ENCODE measurements around the gene RRP15. TPM values are rescaled to one million over a fixed set of nuclear protein-coding genes. Genes with fewer than 3 reads are reported as not detected.

The RRP15 gene
- total RNA-seq, 2 donors from 2014 or later = 24.9 to 27.3 TPM

DNA sequence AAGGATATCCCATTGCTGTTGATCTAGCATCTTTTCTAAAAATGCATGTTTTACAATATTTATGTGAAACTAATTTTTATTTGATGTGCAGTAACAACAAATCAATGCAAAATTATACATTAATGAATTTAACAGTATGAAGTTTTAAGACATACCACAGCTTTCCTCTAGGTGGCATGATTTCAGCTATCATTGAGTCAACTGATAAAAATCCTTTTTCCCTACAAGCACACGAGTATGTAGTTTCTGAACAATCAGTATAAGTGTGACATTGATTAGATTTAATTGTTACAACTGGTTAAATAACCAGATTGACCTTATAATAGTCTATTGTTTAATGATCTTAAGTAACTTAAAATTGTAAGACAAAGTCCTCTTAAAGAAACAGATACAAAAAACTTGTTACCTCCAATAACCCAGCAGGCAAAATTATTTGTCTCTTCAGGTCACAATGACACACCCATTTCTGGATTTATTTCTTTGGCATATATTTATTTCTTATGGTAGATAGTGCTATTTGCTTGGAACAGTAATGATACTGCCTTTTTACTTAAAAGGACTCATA lies 54.3 kb downstream of the RRP15 start:
- H3K27ac ChIP-seq (ENCODE audit: low read depth, low read length) = no peak overlapping the region

DNA sequence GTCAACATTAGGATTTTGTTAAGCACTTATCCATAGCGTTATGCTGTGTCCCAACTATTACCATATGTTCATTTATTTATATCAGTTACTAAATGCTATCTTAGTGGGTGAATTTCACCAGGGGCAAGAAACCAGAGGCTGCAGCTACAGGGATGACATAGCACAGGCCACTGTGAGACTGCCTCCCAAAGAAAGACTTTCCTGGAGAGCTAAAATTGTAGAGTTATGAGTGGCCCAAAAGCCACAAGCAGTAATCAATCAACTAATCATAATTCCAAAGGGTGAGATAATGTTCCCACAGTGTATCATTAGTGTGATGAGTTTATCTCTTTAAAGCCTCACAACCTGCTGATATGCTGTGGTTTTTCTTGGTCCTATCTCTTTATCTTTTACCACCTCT lies 56.2 kb downstream of the RRP15 start:
- Histone ChIP-seq H3K36me3 (ENCODE audit: control insufficient read depth, insufficient read depth, low read length) (peaks cover 5% of the 10 kb centered on the region), H3K27me3 (ENCODE audit: control insufficient read depth, insufficient read depth, low read length, poor library complexity, severe bottlenecking) (peaks cover 43% of the 10 kb centered on the region), H3K9ac (ENCODE audit: extremely low read depth, low read length, poor library complexity, severe bottlenecking) (no peak overlapping the region), H3K4me1 (ENCODE audit: control insufficient read depth, insufficient read depth, low read length) (peaks cover 13% of the 10 kb centered on the region), H3K4me3 (ENCODE audit: low read length) (no peak overlapping the region), H3K9me3 (ENCODE audit: control insufficient read depth, low read length) (peaks cover 8% of the 10 kb centered on the region), H3K27ac (ENCODE audit: low read depth, low read length) (no peak overlapping the region)
- peaks cover 5% of the 10 kb centered on the region for H3K27me3 Mint-ChIP-seq (ENCODE audit: insufficient read depth)
- H3K27ac Mint-ChIP-seq = no peak overlapping the region
- H3K9me3 Mint-ChIP-seq = no peaks in the 10 kb centered on the region
- peaks cover 31% of the 10 kb centered on the region for H3K4me1 Mint-ChIP-seq
- 100% methylated on average over 1 of the region's 1 CpG; no CpG with 5 or more reads in 1 of the 2 experiments for WGBS, 2 experiments (ENCODE audit: insufficient coverage in 1 of 2, insufficient read length in 1 of 2)
- H3K4me3 Mint-ChIP-seq = no peak overlapping the region
- no peak for DNase-seq
- TF ChIP-seq, protein P1, sequence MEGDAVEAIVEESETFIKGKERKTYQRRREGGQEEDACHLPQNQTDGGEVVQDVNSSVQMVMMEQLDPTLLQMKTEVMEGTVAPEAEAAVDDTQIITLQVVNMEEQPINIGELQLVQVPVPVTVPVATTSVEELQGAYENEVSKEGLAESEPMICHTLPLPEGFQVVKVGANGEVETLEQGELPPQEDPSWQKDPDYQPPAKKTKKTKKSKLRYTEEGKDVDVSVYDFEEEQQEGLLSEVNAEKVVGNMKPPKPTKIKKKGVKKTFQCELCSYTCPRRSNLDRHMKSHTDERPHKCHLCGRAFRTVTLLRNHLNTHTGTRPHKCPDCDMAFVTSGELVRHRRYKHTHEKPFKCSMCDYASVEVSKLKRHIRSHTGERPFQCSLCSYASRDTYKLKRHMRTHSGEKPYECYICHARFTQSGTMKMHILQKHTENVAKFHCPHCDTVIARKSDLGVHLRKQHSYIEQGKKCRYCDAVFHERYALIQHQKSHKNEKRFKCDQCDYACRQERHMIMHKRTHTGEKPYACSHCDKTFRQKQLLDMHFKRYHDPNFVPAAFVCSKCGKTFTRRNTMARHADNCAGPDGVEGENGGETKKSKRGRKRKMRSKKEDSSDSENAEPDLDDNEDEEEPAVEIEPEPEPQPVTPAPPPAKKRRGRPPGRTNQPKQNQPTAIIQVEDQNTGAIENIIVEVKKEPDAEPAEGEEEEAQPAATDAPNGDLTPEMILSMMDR (conservative IDR thresholded peaks at IDR 0.05) = no peak
- no peaks in the 10 kb centered on the region for H3K36me3 Mint-ChIP-seq (ENCODE audit: low read depth)

More for the DNA sequence above, 54.3 kb downstream of the RRP15 start:
- H3K27me3 Mint-ChIP-seq (ENCODE audit: insufficient read depth) = no peaks in the 10 kb centered on the region
- no peaks in the 10 kb centered on the region for H3K36me3 Mint-ChIP-seq (ENCODE audit: low read depth)
- Histone ChIP-seq H3K27me3 (ENCODE audit: control insufficient read depth, insufficient read depth, low read length, poor library complexity, severe bottlenecking) (peaks cover 23% of the 10 kb centered on the region), H3K9me3 (ENCODE audit: control insufficient read depth, low read length) (peaks cover 3% of the 10 kb centered on the region), H3K4me3 (ENCODE audit: low read length) (no peak overlapping the region), H3K9ac (ENCODE audit: extremely low read depth, low read length, poor library complexity, severe bottlenecking) (no peak overlapping the region), H3K4me1 (ENCODE audit: control insufficient read depth, insufficient read depth, low read length) (peaks cover 13% of the 10 kb centered on the region), H3K36me3 (ENCODE audit: control insufficient read depth, insufficient read depth, low read length) (peaks cover 6% of the 10 kb centered on the region)
- no peak for DNase-seq
- H3K4me3 Mint-ChIP-seq = no peak overlapping the region
- TF ChIP-seq, protein P1 (conservative IDR thresholded peaks at IDR 0.05) = peak; percentile 88
- H3K9me3 Mint-ChIP-seq = no peaks in the 10 kb centered on the region
- H3K27ac Mint-ChIP-seq = no peak overlapping the region
- peaks cover 34% of the 10 kb centered on the region for H3K4me1 Mint-ChIP-seq
- WGBS, 2 experiments (ENCODE audit: insufficient coverage in 1 of 2, insufficient read length in 1 of 2) = 33% methylated on average over 1 of the region's 1 CpG; no CpG with 5 or more reads in 1 of the 2 experiments

- DNase-seq = no peak
- H3K9me3 ChIP-seq (ENCODE audit: control insufficient read depth, low read length) = peaks cover 8% of the 10 kb centered on the region
- H3K9ac ChIP-seq (ENCODE audit: extremely low read depth, low read length, poor library complexity, severe bottlenecking) = no peak overlapping the region
- Mint-ChIP-seq H3K27me3 (ENCODE audit: insufficient read depth) (peaks cover 13% of the 10 kb centered on the region), H3K4me3 (no peak overlapping the region), H3K27ac (no peak overlapping the region), H3K36me3 (ENCODE audit: low read depth) (no peaks in the 10 kb centered on the region), H3K4me1 (peaks cover 36% of the 10 kb centered on the region), H3K9me3 (no peaks in the 10 kb centered on the region)
- H3K4me1 ChIP-seq (ENCODE audit: control insufficient read depth, insufficient read depth, low read length) = peaks cover 13% of the 10 kb centered on the region
- no peak overlapping the region for H3K4me3 ChIP-seq (ENCODE audit: low read length)
- peaks cover 5% of the 10 kb centered on the region for H3K36me3 ChIP-seq (ENCODE audit: control insufficient read depth, insufficient read depth, low read length)
- 89 to 95% methylated on average over 3 to 4 of the region's 4 CpGs for WGBS, 2 experiments (ENCODE audit: insufficient coverage in 1 of 2, insufficient read length in 1 of 2)
- H3K27ac ChIP-seq (ENCODE audit: low read depth, low read length) = no peak overlapping the region
- TF ChIP-seq, protein P1 (conservative IDR thresholded peaks at IDR 0.05) = no peak
- H3K27me3 ChIP-seq (ENCODE audit: control insufficient read depth, insufficient read depth, low read length, poor library complexity, severe bottlenecking) = peaks cover 51% of the 10 kb centered on the region
Measured at GRCh38 chr1:218342091-218342490, 57.0 kb downstream of the RRP15 start.
